SKM-1 treated with dmso at 0.1 percent for 144 hours (cell line): Measurements from ENCODE around the gene BAZ1B.
"Not testable (repeated sequence)": the region's sequence is repeated elsewhere in the genome, so short reads cannot be mapped to it uniquely, and the experiment has no call there.

ENCODE experiments used
- DNase-seq: peaks from one replicate; lab custom pipeline; 2025; ENCODE audit not compliant: unreplicated experiment; lab: John Stamatoyannopoulos, UW

The BAZ1B gene

GRCh38 chr7:73507556-73507955, 14.5 kb downstream of the BAZ1B start:
- no peak for DNase-seq

- no peak for DNase-seq
Observed at GRCh38 chr7:73504920-73505319, 17.2 kb downstream of the BAZ1B start.

GRCh38 chr7:73504017-73504416, 18.1 kb downstream of the BAZ1B start:
- DNase-seq: no peak

GRCh38 chr7:73503229-73503628, 18.9 kb downstream of the BAZ1B start:
- no peak for DNase-seq

GRCh38 chr7:73496626-73497025, 25.5 kb downstream of the BAZ1B start:
- no peak for DNase-seq

- DNase-seq: not testable (repeated sequence)
Observed at GRCh38 chr7:73495507-73495906, 26.6 kb downstream of the BAZ1B start.

GRCh38 chr7:73489976-73490375, 32.1 kb downstream of the BAZ1B start:
- no peak for DNase-seq

- DNase-seq: no peak
Observed at GRCh38 chr7:73487486-73487885, 34.6 kb downstream of the BAZ1B start.

GRCh38 chr7:73483171-73483570, 38.9 kb downstream of the BAZ1B start:
- no peak for DNase-seq

- DNase-seq: no peak
Observed at GRCh38 chr7:73482746-73483145, 39.3 kb downstream of the BAZ1B start.

GRCh38 chr7:73481521-73481920, 40.6 kb downstream of the BAZ1B start:
- not testable (repeated sequence) for DNase-seq

- no peak for DNase-seq
Observed at GRCh38 chr7:73478549-73478948, 43.5 kb downstream of the BAZ1B start.

- DNase-seq: no peak
Observed at GRCh38 chr7:73477376-73477775, 44.7 kb downstream of the BAZ1B start.

GRCh38 chr7:73470208-73470607, 51.9 kb downstream of the BAZ1B start:
- DNase-seq: no peak

GRCh38 chr7:73467046-73467445, 55.0 kb downstream of the BAZ1B start:
- not testable (repeated sequence) for DNase-seq

- DNase-seq: no peak
Observed at GRCh38 chr7:73466112-73466511, 56.0 kb downstream of the BAZ1B start.

GRCh38 chr7:73463966-73464365, 58.1 kb downstream of the BAZ1B start:
- DNase-seq: no peak

- no peak for DNase-seq
Observed at GRCh38 chr7:73463260-73463659, 58.8 kb downstream of the BAZ1B start.

GRCh38 chr7:73461782-73462285, 60.3 kb downstream of the BAZ1B start:
- no peak for DNase-seq

GRCh38 chr7:73454424-73454823, 67.7 kb downstream of the BAZ1B start:
- DNase-seq: no peak

- DNase-seq: no peak
Observed at GRCh38 chr7:73452999-73453635, 69.0 kb downstream of the BAZ1B start.

- DNase-seq: peak; percentile 63
Observed at GRCh38 chr7:73451780-73452398, 70.2 kb downstream of the BAZ1B start.

GRCh38 chr7:73449422-73449821, 72.7 kb downstream of the BAZ1B start:
- DNase-seq: no peak
